Tibial nerve (tissue), 4 donors: ENCODE data around the gene CDCA5.

ENCODE experiments used
- EP300 ChIP-seq, 2 donors: sonication (generic); formaldehyde crosslinking; IDR thresholded peaks; one replicate each; pipeline ENCODE4 v1.6.1; 2017; ENCODE audit warnings: antibody characterized with exemption in 2 of 2, mild to moderate bottlenecking in 1 of 2
- TF ChIP-seq, protein P1 (sequence below), 5 experiments: fragments of 200-600 bp in 3 of 5; fragments of 450-650 bp in 2 of 5; sonication (generic) in 3 of 5; IDR thresholded peaks; one replicate each; pipeline ENCODE4 v1.5.1; 2016 to 2019; ENCODE audit warnings: antibody characterized with exemption in 5 of 5, mild to moderate bottlenecking in 3 of 5, moderate library complexity in 2 of 5

DNA sequence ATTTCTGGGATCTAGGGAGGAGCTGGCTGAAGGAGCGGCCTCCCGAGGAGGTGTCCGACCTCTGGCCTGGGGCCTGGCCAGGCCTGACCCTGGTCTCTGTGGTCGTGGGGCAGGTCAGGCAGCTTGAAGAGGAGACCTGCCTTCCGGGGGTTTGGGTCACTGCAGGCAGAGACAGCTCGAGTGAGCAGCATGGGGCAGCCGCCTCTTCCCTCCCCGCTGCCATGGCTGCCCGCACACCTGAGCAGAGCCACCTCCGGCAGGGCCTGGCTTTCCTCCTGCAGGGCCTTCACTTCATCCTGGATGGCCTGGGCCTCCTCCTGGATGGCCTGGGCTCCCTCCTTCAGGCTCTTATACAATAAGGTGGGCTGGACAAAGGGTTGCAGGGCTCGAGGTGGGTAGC is 17.5 kb downstream of the CDCA5 start:
- TF ChIP-seq, protein P1, sequence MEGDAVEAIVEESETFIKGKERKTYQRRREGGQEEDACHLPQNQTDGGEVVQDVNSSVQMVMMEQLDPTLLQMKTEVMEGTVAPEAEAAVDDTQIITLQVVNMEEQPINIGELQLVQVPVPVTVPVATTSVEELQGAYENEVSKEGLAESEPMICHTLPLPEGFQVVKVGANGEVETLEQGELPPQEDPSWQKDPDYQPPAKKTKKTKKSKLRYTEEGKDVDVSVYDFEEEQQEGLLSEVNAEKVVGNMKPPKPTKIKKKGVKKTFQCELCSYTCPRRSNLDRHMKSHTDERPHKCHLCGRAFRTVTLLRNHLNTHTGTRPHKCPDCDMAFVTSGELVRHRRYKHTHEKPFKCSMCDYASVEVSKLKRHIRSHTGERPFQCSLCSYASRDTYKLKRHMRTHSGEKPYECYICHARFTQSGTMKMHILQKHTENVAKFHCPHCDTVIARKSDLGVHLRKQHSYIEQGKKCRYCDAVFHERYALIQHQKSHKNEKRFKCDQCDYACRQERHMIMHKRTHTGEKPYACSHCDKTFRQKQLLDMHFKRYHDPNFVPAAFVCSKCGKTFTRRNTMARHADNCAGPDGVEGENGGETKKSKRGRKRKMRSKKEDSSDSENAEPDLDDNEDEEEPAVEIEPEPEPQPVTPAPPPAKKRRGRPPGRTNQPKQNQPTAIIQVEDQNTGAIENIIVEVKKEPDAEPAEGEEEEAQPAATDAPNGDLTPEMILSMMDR (IDR thresholded peaks at IDR 0.05) = no peak
- no peak for TF ChIP-seq EP300 (IDR thresholded peaks at IDR 0.05)
